Stimulated activated CD8-positive, alpha-beta memory T cell treated with anti-CD3 and anti-CD28 coated beads, Interleukin-7, amount 100 ng/mL, for 48 hours (primary cell): Measurements from ENCODE around the gene LENG8.
"Not testable (repeated sequence)": the region's sequence is repeated elsewhere in the genome, so short reads cannot be mapped to it uniquely, and the experiment has no call there.

Source experiments
- DNase-seq, 2 donors: peaks; one replicate each; pipeline ENCODE4 v3.0.0-alpha.2; 2020; ENCODE audit warnings: low read depth in 1 of 2; ENCODE audit errors: extremely low read depth in 1 of 2

LENG8 gene

GRCh38 chr19:54509200-54509940 is 60.4 kb downstream of the LENG8 start:
- not testable (repeated sequence) for DNase-seq
